NCI-H2227 (cell line): Measurements from ENCODE around the gene CAST.

Experiments
- DNase-seq: peaks from one replicate; lab custom pipeline; 2025; ENCODE audit not compliant: unreplicated experiment; lab: John Stamatoyannopoulos, UW

CAST gene

GRCh38 chr5:96671441-96671840 lies 9.3 kb downstream of the CAST start:
- no peak for DNase-seq

- DNase-seq, result no peak
Measured at GRCh38 chr5:96673127-96673526, 11.0 kb downstream of the CAST start.

- no peak for DNase-seq
Measured at GRCh38 chr5:96675882-96676281, 13.7 kb downstream of the CAST start.

- DNase-seq, result no peak
Measured at GRCh38 chr5:96677496-96677895, 15.3 kb downstream of the CAST start.

- no peak for DNase-seq
Measured at GRCh38 chr5:96679293-96679692, 17.1 kb downstream of the CAST start.

- no peak for DNase-seq
Measured at GRCh38 chr5:96680759-96681470, 18.7 kb downstream of the CAST start.

- no peak for DNase-seq
Measured at GRCh38 chr5:96683392-96683791, 21.2 kb downstream of the CAST start.

- no peak for DNase-seq
Measured at GRCh38 chr5:96683810-96684209, 21.6 kb downstream of the CAST start.

- no peak for DNase-seq
Measured at GRCh38 chr5:96687080-96687479, 24.9 kb downstream of the CAST start.

GRCh38 chr5:96687812-96688453 lies 25.8 kb downstream of the CAST start:
- peak; percentile 31 for DNase-seq

- DNase-seq, result no peak
Measured at GRCh38 chr5:96690861-96691260, 28.7 kb downstream of the CAST start.

GRCh38 chr5:96691503-96692303 lies 29.5 kb downstream of the CAST start:
- DNase-seq, result no peak

- DNase-seq, result no peak
Measured at GRCh38 chr5:96692441-96692840, 30.3 kb downstream of the CAST start.

GRCh38 chr5:96699186-96699820 lies 37.1 kb downstream of the CAST start:
- DNase-seq, result no peak

- DNase-seq, result peak; percentile 86
Measured at GRCh38 chr5:96702503-96703383, 40.6 kb downstream of the CAST start.

- peak; percentile 23 for DNase-seq
Measured at GRCh38 chr5:96703384-96703920, 41.3 kb downstream of the CAST start.

GRCh38 chr5:96703995-96704394 lies 41.8 kb downstream of the CAST start:
- no peak for DNase-seq

GRCh38 chr5:96706433-96707111 lies 44.4 kb downstream of the CAST start:
- no peak for DNase-seq

- DNase-seq, result no peak
Measured at GRCh38 chr5:96708600-96708999, 46.4 kb downstream of the CAST start.
